Omental fat pad (tissue), 4 donors: ENCODE data around the gene MYH6. TPM values are rescaled to one million over a fixed set of nuclear protein-coding genes. Genes with fewer than 3 reads are reported as not detected.

Experiments used
- ATAC-seq: fragments of 150-250 bp; one replicate; pipeline ENCODE4 v1.9.1; 2016; ENCODE audit warnings: mild to moderate bottlenecking, moderate library complexity; ENCODE audit not compliant: low FRiP score
- DNase-seq: peaks from one replicate; pipeline ENCODE4 v3.0.0-alpha.2; 2019; ENCODE audit warnings: low spot score
- CTCF ChIP-seq, 3 donors: fragments of 450-650 bp; IDR thresholded peaks; one replicate each; pipeline ENCODE4 v1.5.1; 2016 to 2017; ENCODE audit warnings: antibody characterized with exemption in 3 of 3, mild to moderate bottlenecking in 3 of 3, moderate library complexity in 2 of 3
- small RNA-seq: library from RNA; depleted of rRNA; stranded (forward); fragments of <200 nt; gene quantifications from one replicate; pipeline ENCODE3, GENCODE V24; 2016
- total RNA-seq, 4 donors: library from RNA; depleted of rRNA; stranded (reverse); fragments of >200 nt; gene quantifications; one replicate each; pipeline ENCODE4 v1.1.0, GENCODE V29; 2016

The MYH6 gene
- total RNA-seq, 4 donors from 2014 or later, result not detected

GRCh38 chr14:23346693-23347405 is 61.2 kb downstream of the MYH6 start:
- no peak for TF ChIP-seq CTCF (IDR thresholded peaks at IDR 0.05)
- DNase-seq, result no peak
- no peak for ATAC-seq

GRCh38 chr14:23345987-23346692 is 61.9 kb downstream of the MYH6 start:
- no peak for ATAC-seq
- TF ChIP-seq CTCF (IDR thresholded peaks at IDR 0.05), result no peak

GRCh38 chr14:23344481-23344880 is 63.6 kb downstream of the MYH6 start:
- no peak for DNase-seq
- ATAC-seq, result no peak
- no peak for TF ChIP-seq CTCF (IDR thresholded peaks at IDR 0.05)

More at GRCh38 chr14:23345987-23346692, 61.9 kb downstream of the MYH6 start:
- DNase-seq, result no peak

- no peak for TF ChIP-seq CTCF (IDR thresholded peaks at IDR 0.05)
- ATAC-seq (no peak), DNase-seq (no peak)
Observed at GRCh38 chr14:23339506-23340268, 68.4 kb downstream of the MYH6 start.

GRCh38 chr14:23335623-23336022 is 72.5 kb downstream of the MYH6 start:
- no peak for ATAC-seq
- TF ChIP-seq CTCF (IDR thresholded peaks at IDR 0.05), result no peak
- no peak for DNase-seq

Small RNAs within 50 kb of the gene (small RNA-seq; reads per million reads assigned to genes)
- not detected for gene MIR208A
- not detected for gene MIR208B

Other genes starting within 250 kb of the MYH6 start
- 100 to 1,000 TPM in 1 of 4 donors, 10 to 100 TPM in 3; 40.2 to 106 (median 92.1) TPM for gene SLC7A8, start 224.6 kb downstream of the MYH6 start, total RNA-seq
- not detected for gene RNF212B, start 170.3 kb downstream of the MYH6 start, total RNA-seq
- 10 to 100 TPM in 2 of 4 donors, 1 to 10 TPM in 2; 3.5 to 13.6 (median 10.6) TPM for gene HOMEZ, start 122.1 kb downstream of the MYH6 start, total RNA-seq
- gene PPP1R3E, start 105.4 kb downstream of the MYH6 start, total RNA-seq, result 10 to 100 TPM in 1 of 4 donors, 1 to 10 TPM in 3; 5.9 to 12.9 (median 6.9) TPM
- gene BCL2L2, start 101.4 kb downstream of the MYH6 start, total RNA-seq, result 10 to 100 TPM; 37.2 to 62.7 (median 51.8) TPM
- gene PABPN1, start 86.8 kb downstream of the MYH6 start, total RNA-seq, result 10 to 100 TPM; 58.2 to 78.4 (median 59.2) TPM
- gene SLC22A17, start 55.4 kb downstream of the MYH6 start, total RNA-seq, result 10 to 100 TPM in 1 of 4 donors, 1 to 10 TPM in 3; 7.7 to 13.0 (median 8.4) TPM
- 10 to 100 TPM in 1 of 4 donors, 1 to 10 TPM in 3; 3.0 to 15.8 (median 7.1) TPM for gene EFS, start 43.1 kb downstream of the MYH6 start, total RNA-seq
- not detected for gene IL25, start 35.5 kb downstream of the MYH6 start, total RNA-seq
- not detected for gene CMTM5, start 31.2 kb downstream of the MYH6 start, total RNA-seq
- gene MYH7, start 27.4 kb upstream of the MYH6 start, total RNA-seq, result not detected
- gene NGDN, start 61.4 kb upstream of the MYH6 start, total RNA-seq, result 10 to 100 TPM; 25.4 to 62.3 (median 33.5) TPM
- gene ZFHX2, start 143.5 kb upstream of the MYH6 start, total RNA-seq, result 1 to 10 TPM in 1 of 4 donors, under 1 TPM in 3; 0.63 to 1.8 (median 0.73) TPM
- gene THTPA, start 148.0 kb upstream of the MYH6 start, total RNA-seq, result 10 to 100 TPM; 12.5 to 19.6 (median 16.7) TPM
- gene AP1G2, start 159.5 kb upstream of the MYH6 start, total RNA-seq, result 10 to 100 TPM; 49.5 to 72.9 (median 58.0) TPM
- gene JPH4, start 170.5 kb upstream of the MYH6 start, total RNA-seq, result 1 to 10 TPM in 2 of 4 donors, under 1 TPM in 2; 0.56 to 1.2 (median 0.90) TPM
- under 1 TPM in 1 of 4 donors, not detected in 3; 0.24 TPM for gene DHRS2, start 228.1 kb upstream of the MYH6 start, total RNA-seq